ENCODE results near the gene MYO1E. TPM values are rescaled to one million over a fixed set of nuclear protein-coding genes. Genes with fewer than 3 reads are reported as not detected.
"Not testable (repeated sequence)": the region's sequence is repeated elsewhere in the genome, so short reads cannot be mapped to it uniquely, and the experiment has no call there.

MYO1E gene
- total and polyA plus RNA-seq, 7 donors = 20.6 to 92.2 (median 32.1) TPM

DNA sequence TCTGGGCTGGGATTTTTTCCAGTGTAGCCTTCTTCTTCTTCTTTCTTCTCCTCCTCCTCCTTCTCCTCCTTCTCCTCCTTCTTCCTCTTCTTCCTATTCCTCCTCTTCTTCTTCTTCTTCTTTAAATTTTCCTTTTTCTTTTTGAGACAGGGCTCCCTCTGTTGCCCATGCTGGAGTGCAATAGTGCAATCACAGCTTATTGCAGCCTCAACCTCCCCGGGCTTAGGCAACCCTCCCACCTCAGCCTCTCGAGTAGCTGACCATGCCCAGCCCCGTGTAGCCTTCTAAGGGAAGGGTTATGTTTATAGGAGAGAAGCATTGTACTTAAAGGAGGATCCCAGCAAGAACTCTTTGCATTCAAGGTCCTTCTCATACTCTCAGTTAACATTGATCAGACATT is 24.0 kb upstream of the MYO1E start:
- H3K27me3 ChIP-seq = no peaks in the 10 kb centered on the region
- no peak overlapping the region for H3K4me3 ChIP-seq
- no peaks in the 10 kb centered on the region for H3K36me3 ChIP-seq
- no peak for DNase-seq
- no peaks in the 10 kb centered on the region for H3K9me3 ChIP-seq
- 22 to 45% methylated on average over 3 of the region's 3 CpGs for WGBS, 2 donors
- intact Hi-C loops (cut with DNase I) = no loop called here
- H3K27ac ChIP-seq = no peak overlapping the region
- no peaks in the 10 kb centered on the region for H3K4me1 ChIP-seq
- TF ChIP-seq EP300 (IDR thresholded peaks at IDR 0.05) (no peak), POLR2A (IDR thresholded peaks at IDR 0.05) (no peak)
- TF ChIP-seq, protein P1, sequence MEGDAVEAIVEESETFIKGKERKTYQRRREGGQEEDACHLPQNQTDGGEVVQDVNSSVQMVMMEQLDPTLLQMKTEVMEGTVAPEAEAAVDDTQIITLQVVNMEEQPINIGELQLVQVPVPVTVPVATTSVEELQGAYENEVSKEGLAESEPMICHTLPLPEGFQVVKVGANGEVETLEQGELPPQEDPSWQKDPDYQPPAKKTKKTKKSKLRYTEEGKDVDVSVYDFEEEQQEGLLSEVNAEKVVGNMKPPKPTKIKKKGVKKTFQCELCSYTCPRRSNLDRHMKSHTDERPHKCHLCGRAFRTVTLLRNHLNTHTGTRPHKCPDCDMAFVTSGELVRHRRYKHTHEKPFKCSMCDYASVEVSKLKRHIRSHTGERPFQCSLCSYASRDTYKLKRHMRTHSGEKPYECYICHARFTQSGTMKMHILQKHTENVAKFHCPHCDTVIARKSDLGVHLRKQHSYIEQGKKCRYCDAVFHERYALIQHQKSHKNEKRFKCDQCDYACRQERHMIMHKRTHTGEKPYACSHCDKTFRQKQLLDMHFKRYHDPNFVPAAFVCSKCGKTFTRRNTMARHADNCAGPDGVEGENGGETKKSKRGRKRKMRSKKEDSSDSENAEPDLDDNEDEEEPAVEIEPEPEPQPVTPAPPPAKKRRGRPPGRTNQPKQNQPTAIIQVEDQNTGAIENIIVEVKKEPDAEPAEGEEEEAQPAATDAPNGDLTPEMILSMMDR (IDR thresholded peaks at IDR 0.05) = no peak

DNA sequence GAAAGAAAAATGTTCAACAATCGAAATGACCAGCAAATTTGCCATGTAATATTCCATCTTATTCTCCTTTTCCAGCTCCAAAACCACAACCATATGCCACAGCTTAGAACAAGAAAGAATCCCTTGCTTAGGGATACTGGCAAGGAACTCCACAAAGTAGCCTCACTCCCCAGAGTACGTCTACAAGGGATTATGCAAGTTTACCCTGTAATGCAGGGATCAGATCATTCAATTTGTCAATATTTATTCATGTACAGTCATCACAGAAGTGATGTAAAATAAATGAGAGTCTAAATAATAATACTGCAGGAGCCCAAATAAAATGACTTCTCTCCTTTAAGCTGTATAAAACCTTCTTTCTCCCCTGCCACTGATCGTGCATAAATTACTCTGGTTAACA is 23.5 kb upstream of the MYO1E start:
- DNase-seq = no peak
- Histone ChIP-seq H3K27ac (no peak overlapping the region), H3K27me3 (no peaks in the 10 kb centered on the region), H3K4me3 (no peak overlapping the region), H3K9me3 (no peaks in the 10 kb centered on the region), H3K4me1 (no peaks in the 10 kb centered on the region), H3K36me3 (no peaks in the 10 kb centered on the region)
- no peak for TF ChIP-seq POLR2A (IDR thresholded peaks at IDR 0.05)
- TF ChIP-seq, protein P1 (IDR thresholded peaks at IDR 0.05) = no peak
- TF ChIP-seq POLR2AphosphoS5 (IDR thresholded peaks at IDR 0.05) = no peak
- no peak for TF ChIP-seq EP300 (IDR thresholded peaks at IDR 0.05)
- intact Hi-C loops (cut with DNase I) = no loop called here
- 35 to 66% methylated on average over 3 of the region's 3 CpGs for WGBS, 2 donors

DNA sequence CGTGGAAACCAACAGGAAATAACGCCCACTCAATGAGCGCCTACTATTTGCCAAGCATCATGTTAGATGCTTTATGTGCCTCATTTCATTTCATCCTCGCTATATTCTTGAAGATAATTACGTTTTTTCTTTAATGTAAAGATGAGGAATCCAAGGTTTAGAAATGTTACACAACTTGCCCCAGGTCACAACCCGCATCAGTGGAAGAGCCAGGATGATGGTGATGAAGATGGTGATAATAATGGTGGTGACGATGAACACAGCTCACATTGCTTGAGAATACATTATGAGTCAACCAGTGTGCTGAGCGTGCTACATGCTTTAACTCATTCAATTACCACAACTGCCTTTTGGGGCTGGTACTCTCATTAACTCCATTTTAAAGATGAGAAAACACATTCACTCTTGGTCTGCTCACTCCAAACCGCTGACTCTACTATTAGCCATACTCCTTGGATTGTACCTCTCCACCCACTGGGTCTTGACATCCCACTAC is 21.5 kb upstream of the MYO1E start:
- Histone ChIP-seq H3K27me3 (no peaks in the 10 kb centered on the region), H3K4me3 (no peak overlapping the region), H3K4me1 (no peaks in the 10 kb centered on the region), H3K27ac (no peak overlapping the region), H3K36me3 (no peaks in the 10 kb centered on the region), H3K9me3 (no peaks in the 10 kb centered on the region)
- DNase-seq = no peak
- TF ChIP-seq POLR2AphosphoS5 (IDR thresholded peaks at IDR 0.05) (no peak), POLR2A (IDR thresholded peaks at IDR 0.05) (no peak), EP300 (IDR thresholded peaks at IDR 0.05) (no peak)
- TF ChIP-seq, protein P1 (IDR thresholded peaks at IDR 0.05) = no peak
- intact Hi-C loops (cut with DNase I) = no loop called here
- WGBS, 2 donors = 91 to 94% methylated on average over 9 of the region's 9 CpGs

DNA sequence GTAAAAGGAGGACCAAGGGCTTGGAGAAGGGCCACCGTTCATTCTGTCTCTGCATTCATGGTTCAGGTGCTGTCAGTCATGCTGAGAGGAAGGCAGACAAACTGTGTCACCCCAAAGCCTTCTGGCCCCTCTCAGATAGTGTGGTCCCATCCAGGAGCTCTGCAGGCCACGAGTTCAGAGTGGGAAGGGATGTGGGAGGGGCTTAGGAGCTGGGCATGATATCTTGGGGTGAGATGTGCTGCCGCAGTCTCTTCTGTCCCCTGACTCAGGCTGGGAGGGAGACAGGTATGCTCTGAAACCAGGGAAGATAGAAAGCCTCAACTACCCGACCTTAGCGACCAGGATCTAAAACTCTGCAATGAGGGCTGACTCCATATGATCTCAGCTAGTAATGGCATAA is 19.6 kb upstream of the MYO1E start:
- no peaks in the 10 kb centered on the region for H3K9me3 ChIP-seq
- no peaks in the 10 kb centered on the region for H3K36me3 ChIP-seq
- H3K27me3 ChIP-seq = no peaks in the 10 kb centered on the region
- H3K27ac ChIP-seq = no peak overlapping the region
- no peak overlapping the region for H3K4me3 ChIP-seq
- H3K4me1 ChIP-seq = no peaks in the 10 kb centered on the region
- no peak for DNase-seq
- 79 to 90% methylated on average over 5 of the region's 5 CpGs for WGBS, 2 donors
- intact Hi-C loops (cut with DNase I) = no loop called here
- TF ChIP-seq POLR2AphosphoS5 (IDR thresholded peaks at IDR 0.05) (no peak), EP300 (IDR thresholded peaks at IDR 0.05) (no peak), POLR2A (IDR thresholded peaks at IDR 0.05) (no peak)
- TF ChIP-seq, protein P1 (IDR thresholded peaks at IDR 0.05) = no peak

DNA sequence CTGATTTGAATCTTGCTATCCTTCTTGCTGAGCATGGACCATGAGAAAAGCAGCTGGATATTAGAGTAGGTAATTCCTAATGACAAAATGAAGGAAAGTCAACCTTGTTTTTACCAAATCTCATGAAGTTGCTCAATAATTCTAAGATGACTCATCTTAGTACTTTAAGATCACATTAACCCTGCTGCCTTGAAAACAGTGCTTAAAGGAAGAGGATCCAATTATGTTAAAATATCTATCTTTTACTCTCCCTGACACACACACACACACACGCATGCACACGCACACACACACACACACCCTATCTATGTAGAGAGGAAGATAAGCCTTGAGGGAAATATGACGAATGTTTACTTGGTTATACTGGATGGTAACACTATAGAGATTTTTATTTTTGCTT is 16.0 kb upstream of the MYO1E start:
- no peak for DNase-seq

DNA sequence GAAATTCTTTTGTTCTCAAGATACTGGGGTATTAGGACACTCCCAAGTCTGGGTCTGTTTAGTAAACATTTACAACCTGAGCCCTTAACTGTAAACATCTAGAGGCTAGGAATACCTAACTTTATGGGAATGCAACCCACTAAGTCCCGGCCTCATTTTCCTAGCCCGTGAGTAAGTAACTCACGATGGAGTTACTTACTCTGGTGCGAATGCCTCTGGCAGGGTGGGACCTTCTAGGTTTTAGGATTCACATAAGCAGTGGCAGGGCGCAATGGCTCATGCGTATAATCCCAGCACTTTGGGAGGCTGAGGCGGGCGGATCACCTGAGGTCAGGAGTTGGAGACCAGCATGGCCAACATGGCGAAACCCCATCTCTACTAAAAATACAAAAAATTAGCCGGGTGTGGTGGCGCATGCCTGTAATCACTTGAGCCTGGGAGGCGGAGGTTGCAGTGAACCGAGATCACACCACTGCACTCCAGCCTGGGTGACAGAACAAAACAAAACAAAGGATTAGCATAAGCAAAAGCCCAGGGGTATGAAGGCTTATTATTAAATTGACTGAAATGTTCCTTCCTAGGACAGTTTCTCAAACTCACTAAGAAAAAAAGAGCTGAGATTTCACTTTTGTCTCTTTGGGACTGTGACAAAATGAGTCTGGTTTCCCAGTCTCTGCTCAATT is 14.7 kb upstream of the MYO1E start:
- 95% methylated on average over 13 of the region's 13 CpGs for WGBS, 2 donors

More for the DNA sequence above, 16.0 kb upstream of the MYO1E start:
- Histone ChIP-seq H3K4me3 (no peak overlapping the region), H3K4me1 (no peaks in the 10 kb centered on the region), H3K27ac (no peak overlapping the region), H3K27me3 (no peaks in the 10 kb centered on the region), H3K9me3 (no peaks in the 10 kb centered on the region), H3K36me3 (no peaks in the 10 kb centered on the region)
- 86 to 87% methylated on average over 3 of the region's 3 CpGs for WGBS, 2 donors
- TF ChIP-seq EP300 (IDR thresholded peaks at IDR 0.05) (no peak), POLR2AphosphoS5 (IDR thresholded peaks at IDR 0.05) (peak in 1 of 4 donors; percentile 4)
- TF ChIP-seq, protein P1 (IDR thresholded peaks at IDR 0.05) = no peak
- intact Hi-C loops (cut with DNase I) = no loop called here

More for the DNA sequence above, 14.7 kb upstream of the MYO1E start:
- intact Hi-C loops (cut with DNase I); DNase-seq; H3K9me3 ChIP-seq; H3K36me3 ChIP-seq; H3K27me3 ChIP-seq; H3K4me1 ChIP-seq; H3K27ac ChIP-seq; H3K4me3 ChIP-seq: not testable (repeated sequence)

Data from sigmoid colon (tissue), 7 donors.